Frontal cortex (tissue), 4 donors: Measurements from ENCODE around the gene VPS35L. TPM values are rescaled to one million over a fixed set of nuclear protein-coding genes. Genes with fewer than 3 reads are reported as not detected.

Experiments
- DNase-seq, 2 donors: peaks; one replicate each; pipeline ENCODE4 v3.0.0; 2012; ENCODE audit warnings: low spot score in 2 of 2
- FAIRE-seq: peaks from 2 replicates; lab custom pipeline; 2012; peaks lifted over from hg19 to GRCh38; lab: Jason Lieb, UNC
- total RNA-seq: library from RNA; depleted of rRNA; stranded (reverse); fragments of >200 nt; gene quantifications from one replicate; pipeline ENCODE4 v1.2.3, GENCODE V29; 2014
- donor health status: control.
- donor health status: control.
- donor health status: control.

Gene VPS35L
- total RNA-seq, 1 donor from 2014 or later: 55.8 TPM

DNA sequence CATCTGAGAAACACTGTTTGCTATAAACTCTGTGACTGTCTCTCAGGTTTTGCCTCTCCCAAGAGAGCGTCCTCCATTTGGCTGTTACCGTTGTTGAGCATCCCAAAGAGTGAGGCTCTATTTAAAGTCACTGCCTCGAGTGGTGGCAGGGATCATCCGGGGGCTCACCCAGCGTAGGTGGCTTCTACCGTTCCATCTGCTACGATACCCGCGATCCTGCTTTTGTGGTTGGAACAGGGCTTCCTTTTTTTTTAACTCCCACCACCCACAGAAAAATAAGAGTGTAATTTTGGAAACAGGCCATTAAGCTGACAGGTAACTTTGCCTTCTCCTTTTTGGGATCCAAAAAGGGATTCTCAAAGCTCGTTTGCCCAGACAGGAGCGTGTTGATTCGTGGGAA is 126.1 kb downstream of the VPS35L start:
- no peak for FAIRE-seq
- DNase-seq: no peak

DNA sequence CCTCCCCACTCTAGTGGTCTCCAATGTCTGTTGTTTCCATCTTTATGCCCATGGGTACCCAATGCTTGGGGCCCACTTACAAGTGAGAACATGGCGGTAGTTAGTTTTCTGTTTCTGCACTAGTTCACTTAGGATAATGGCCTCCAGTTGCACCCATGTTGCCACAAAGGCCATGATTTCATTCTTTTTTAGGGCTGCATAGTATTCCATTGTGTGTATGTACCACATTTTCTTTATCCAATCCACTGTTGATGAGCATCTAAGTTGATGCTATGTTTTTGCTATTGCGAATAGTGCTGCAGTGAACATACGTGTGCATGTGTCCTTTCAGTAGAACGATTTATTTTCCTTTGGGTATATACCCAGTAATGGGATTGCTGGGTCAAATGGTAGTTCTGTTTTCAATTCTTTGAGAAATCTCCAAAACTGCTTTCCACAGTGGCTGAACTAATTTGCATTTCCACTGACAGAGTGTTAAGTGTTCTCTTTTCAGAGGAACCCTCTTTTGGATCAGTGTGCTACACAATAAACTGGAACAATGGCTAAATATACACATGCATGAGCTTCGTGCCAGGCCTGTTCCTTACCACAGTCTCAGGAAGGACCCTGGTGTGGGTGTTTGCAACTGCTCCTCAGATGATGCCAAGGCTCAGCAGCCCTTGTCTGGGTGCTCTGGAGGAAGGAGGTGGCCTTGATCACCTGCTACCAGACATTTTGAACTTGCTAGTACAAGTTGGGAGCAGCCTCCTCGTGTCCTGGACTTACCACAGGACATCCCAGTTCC is 128.1 kb downstream of the VPS35L start:
- DNase-seq (no peak), FAIRE-seq (no peak)

DNA sequence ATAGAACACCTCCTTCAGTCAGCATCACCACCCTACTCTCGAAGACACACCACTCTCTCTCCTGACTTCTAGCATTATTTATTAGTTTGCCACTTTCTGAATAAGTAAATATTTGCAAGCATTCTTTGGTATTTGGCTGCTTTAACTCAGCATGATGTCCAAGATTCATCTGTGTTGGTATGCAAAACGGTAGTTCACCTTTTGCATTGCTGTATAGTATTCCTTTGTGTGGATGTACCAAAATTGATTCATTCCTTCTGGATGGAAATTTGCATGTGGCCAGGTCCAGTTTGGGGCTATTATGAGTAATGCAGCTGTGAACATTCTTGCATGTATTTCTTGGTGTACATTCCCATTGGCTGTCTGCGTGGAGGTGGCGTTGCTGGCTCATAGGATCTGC is 129.7 kb downstream of the VPS35L start:
- no peak for FAIRE-seq
- no peak for DNase-seq

DNA sequence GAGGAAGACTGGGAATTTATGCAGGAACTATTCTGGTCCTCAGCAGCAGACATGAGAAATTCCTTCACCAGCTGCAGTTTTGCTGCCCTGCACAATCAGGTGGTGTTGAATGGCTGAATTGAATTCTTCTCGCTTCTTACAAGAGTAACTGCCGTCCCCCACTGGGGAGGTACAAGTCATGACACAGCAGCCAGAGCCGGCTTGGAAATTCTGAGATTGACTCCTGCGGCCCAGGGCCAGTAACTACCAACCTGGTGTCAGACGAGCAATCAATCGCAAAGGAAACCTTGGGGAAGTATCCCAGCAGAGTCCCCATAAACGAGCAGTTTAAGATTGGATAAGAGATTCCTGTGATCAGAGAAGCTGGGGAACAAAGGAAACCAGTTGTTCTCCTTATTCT is 131.8 kb downstream of the VPS35L start:
- DNase-seq: no peak
- no peak for FAIRE-seq

- DNase-seq (no peak), FAIRE-seq (no peak)
Measured at GRCh38 chr16:19688396-19689024, 133.0 kb downstream of the VPS35L start.

DNA sequence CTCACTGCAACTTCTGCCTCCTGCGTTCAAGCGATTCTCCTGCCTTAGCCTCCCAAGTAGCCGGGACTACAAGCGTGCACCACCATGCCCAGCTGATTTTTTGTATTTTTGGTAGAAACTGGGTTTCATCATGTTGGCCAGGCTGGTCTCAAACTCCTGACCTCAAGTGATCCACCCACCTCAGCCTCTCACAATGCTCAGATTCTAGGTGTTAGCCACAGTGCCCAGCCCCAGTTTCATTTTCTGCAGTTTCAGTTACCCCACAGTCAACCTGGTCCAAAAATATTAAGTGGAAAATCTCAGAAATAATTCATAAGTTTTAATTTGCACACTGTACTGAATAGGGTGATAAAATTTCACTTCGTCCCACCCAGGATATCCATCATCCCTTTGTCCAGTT is 133.8 kb downstream of the VPS35L start:
- no peak for DNase-seq
- no peak for FAIRE-seq

DNA sequence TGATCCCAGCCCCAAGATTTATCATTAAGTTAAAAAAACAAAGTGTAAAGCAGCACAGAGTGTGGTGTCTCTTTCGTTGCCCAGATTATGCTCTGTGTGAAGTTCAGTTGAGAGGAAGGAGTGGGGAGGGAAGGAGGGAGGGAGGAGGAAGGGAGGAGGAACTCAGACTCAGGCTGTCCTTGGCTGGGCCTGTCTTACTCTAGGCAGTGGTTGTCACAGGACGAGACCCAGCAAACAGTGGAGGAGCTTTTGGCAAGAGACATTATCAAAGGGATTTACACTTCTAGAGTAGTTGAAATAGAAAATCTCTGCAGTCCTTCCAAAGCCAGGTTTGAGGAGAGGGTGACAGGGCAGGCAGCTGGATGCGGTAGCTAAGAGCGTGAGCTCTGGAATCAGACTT is 134.7 kb downstream of the VPS35L start:
- FAIRE-seq: no peak
- DNase-seq: no peak

DNA sequence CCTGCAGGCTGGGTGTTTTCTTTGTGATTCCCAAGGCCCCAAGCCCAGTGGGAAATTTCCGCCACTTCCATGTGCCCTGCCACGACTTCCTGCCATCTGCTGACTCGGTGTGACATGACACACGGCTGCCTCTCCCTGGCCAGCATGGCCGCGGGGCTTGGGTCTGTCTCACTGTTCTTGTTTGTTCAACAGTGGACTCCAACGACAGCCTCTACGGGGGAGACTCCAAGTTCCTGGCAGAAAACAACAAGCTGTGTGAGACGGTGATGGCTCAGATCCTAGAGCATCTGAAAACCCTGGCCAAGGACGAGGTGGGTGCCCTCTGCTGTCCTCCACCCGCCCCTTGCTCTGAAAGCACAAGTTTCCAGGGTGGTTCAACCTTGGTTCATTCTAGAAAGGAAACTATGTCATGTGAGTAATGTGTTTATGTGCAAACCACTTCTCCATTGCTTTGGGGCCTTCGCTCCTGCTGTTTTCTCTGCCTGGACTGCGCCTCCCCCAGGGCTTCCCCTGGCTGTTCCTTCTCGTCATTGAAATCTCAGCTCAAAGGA is 135.7 kb downstream of the VPS35L start:
- FAIRE-seq (no peak), DNase-seq (no peak)

GRCh38 chr16:19694989-19695388 is 139.5 kb downstream of the VPS35L start:
- no peak for FAIRE-seq
- DNase-seq: no peak

DNA sequence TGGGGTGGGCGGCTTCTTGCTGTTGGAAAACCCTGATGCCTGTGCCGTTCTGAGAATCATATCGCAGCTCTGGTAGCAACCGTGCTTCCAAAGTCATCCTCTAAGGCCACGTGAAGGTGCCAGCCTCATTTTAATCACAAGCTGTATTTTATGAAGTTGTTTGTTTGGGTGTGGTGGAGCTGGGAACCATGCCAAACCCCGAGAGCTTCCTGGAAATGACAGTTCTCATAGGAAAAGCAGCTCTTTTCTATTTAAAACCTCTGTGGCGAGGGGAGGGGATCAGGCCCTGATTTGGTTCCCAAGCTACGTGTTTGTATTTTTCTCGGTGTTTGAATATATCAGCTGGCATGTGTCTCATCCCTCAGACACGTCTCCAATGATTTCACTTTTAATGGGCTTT is 140.8 kb downstream of the VPS35L start:
- FAIRE-seq (no peak), DNase-seq (no peak)

- FAIRE-seq (no peak), DNase-seq (no peak)
Measured at GRCh38 chr16:19696961-19697360, 141.5 kb downstream of the VPS35L start.

DNA sequence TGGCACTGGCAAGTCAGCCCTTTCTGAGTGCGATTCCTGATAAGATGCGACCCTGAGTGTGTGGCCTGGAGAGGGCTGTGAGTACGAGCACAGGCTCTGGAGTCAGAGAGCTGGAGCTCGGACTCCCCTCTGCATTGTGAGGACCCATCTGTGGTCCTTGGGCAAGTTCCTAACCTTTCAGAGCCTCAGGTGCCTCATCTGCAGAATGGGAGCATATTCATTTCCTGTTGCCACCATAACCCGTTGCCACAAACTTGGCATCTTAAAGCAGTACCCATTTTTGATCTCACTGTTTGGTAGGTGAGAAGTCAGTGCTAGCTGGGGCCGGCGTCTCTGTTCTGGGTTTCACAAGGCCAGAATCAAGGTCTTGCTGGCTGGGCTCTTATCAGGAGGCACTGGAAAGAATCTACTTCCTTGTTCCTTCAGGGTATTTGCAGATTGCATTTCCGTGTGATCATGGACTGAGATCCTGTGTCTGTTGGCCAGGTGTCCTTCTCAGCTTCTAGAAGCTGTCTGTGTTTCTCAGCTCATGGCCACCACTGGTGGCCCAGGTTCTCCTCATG is 142.3 kb downstream of the VPS35L start:
- no peak for FAIRE-seq
- DNase-seq: no peak

- no peak for FAIRE-seq
Measured at GRCh38 chr16:19698480-19699465, 143.3 kb downstream of the VPS35L start.

DNA sequence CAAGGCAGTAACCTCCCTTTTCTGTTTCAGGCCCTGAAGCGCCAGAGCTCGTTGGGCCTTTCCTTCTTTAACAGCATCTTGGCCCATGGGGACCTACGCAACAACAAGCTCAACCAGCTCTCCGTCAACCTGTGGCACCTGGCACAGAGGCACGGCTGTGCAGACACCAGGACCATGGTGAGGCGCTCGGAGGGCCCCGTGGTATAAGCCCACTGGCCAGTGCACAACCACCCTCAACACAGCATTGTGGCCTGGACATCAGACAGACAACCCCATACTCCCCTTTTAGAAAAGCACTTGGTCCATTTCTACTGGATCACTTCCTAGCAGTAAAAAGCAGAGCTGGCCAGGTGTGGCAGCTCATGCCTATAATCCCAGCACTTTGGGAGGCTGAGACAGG is 144.0 kb downstream of the VPS35L start:
- FAIRE-seq (no peak), DNase-seq (no peak)

More at GRCh38 chr16:19698480-19699465, 143.3 kb downstream of the VPS35L start:
- no peak for DNase-seq

DNA sequence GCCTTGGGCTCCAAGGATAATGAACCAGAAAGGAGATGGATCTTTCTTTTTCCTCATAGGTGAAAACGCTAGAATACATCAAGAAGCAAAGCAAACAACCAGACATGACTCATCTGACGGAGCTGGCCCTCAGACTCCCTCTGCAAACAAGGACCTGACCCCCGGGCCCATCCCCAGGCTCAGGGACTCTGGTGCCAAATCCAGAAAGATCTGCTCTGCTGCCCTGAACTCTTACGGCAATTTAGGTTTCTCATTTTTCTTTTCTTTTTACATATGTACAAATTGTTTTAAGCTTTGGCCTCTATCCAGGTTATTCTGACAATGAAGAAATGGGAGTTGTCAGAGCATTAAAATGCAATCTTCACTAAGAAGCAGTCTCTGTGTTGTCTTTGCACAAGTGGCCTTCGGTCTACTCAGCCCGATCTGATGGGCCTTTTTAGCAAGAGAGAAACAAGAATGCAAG is 144.8 kb downstream of the VPS35L start:
- no peak for FAIRE-seq
- no peak for DNase-seq

DNA sequence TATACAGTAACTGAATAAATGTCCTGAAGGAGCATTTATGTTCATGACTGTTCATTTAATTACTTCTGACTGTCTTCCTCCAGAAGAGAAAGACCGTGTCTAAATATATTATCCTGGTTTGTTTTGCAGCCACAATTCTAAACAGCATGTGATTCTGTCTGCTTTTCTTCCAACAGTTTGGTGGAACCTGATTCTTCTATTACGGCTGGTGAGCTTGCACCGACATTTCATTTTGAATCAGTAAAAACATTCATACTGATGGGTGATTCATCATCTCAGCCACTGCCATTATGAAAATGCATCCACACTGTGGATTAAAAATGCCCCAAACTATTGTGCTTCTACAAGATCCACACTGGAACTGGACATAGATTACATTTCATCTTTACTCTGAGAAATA is 145.6 kb downstream of the VPS35L start:
- no peak for DNase-seq
- no peak for FAIRE-seq

- FAIRE-seq (no peak), DNase-seq (no peak)
Measured at GRCh38 chr16:19703172-19703889, 147.8 kb downstream of the VPS35L start.

DNA sequence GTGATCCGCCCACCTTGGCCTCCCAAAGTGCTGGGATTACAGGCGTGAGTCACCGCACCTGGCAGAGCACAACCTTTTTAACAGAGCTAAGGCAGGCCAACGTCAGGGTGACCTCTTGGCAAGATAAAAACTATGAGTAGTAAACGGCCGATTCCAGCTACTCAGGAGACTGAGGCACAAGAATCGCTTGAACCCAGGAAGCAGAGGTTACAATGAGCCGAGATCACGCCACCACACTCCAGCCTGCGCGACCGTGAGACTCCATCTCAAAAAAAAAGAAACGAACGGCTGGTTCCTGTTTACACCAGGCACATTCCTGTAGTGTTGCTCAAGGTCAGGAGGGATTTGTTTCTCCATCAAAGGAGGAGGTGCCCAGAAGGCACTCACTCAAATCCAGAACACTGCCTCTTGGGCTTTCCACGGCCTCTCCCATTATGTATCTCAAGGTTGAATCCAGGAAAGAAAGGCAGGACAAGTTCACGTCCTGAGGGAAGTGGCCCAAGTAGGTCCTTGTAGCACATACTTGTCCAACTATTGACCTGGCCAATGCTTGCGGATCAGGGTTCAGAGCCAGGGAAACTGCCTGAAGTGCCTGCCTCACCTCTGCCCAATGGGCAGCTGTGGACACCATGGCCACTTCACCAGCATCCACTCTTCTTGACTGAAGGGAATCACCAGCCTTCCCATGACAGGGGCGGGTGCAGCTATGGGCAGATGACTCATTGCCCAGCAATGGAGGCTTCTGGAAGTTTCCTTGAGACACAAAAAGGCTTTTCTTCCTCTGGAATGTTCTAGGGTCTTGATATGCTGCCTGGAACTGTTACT is 149.0 kb downstream of the VPS35L start:
- no peak for DNase-seq
- no peak for FAIRE-seq
